Endothelial cell of umbilical vein (primary cell): ENCODE measurements around the gene RNF19B. TPM values are rescaled to one million over a fixed set of nuclear protein-coding genes. Genes with fewer than 3 reads are reported as not detected.
"Not testable (repeated sequence)": the region's sequence is repeated elsewhere in the genome, so short reads cannot be mapped to it uniquely, and the experiment has no call there.

ENCODE experiments used
- BruUV-seq: library from RNA; stranded (reverse); fragments of 400-500 nt; replicated peaks from 2 replicates; lab custom pipeline; 2021; lab: Mats Ljungman, UMichigan
- CTCF ChIA-PET: fragments of 300-600, 350-600 bp; sonication (Branson Sonifier 250); formaldehyde crosslinking; loops from one replicate; lab custom pipeline; 2021; ENCODE audit warnings: antibody characterized with exemption, inconsistent platforms; lab: Charles Lee
- POLR2A ChIA-PET: fragments of 300-600, 350-600 bp; sonication (Branson Sonifier 250); formaldehyde crosslinking; loops from one replicate; lab custom pipeline; 2021; ENCODE audit warnings: antibody characterized with exemption, inconsistent platforms; lab: Charles Lee
- DNase-seq: peaks from one replicate; pipeline ENCODE4 v3.0.0-alpha.2; 2011; ENCODE audit warnings: low read depth, low spot score
- FAIRE-seq: peaks from 2 replicates; lab custom pipeline; 2011; peaks lifted over from hg19 to GRCh38; lab: Jason Lieb, UNC
- H2AFZ ChIP-seq: 2 replicates; pipeline ENCODE4 v1.6.0; 2012; ENCODE audit warnings: low read depth, low read length, control low read depth, inconsistent platforms
- H3K27ac ChIP-seq: 2 replicates; pipeline ENCODE4 v1.5.1; 2011; ENCODE audit warnings: low read depth, mild to moderate bottlenecking, control low read depth, low read length, moderate library complexity; ENCODE audit not compliant: insufficient read depth
- H3K27me3 ChIP-seq, 2 experiments: 2 replicates each; pipeline versions ENCODE4 v1.6.0 to v1.6.1; 2011; ENCODE audit warnings: low read length in 2 of 2, mixed read lengths in 1 of 2; ENCODE audit not compliant: control insufficient read depth in 2 of 2, insufficient read depth in 2 of 2
- H3K36me3 ChIP-seq, 2 experiments: 2 replicates in 1 of 2; 3 replicates in 1 of 2; pipeline ENCODE4 v1.5.1; 2011; ENCODE audit warnings: low read length in 2 of 2, mild to moderate bottlenecking in 1 of 2, moderate library complexity in 1 of 2; ENCODE audit not compliant: control insufficient read depth in 2 of 2, insufficient read depth in 2 of 2; ENCODE audit errors: extremely low read depth in 1 of 2
- H3K4me1 ChIP-seq: 3 replicates; pipeline ENCODE4 v1.5.1; 2011; ENCODE audit warnings: mild to moderate bottlenecking, low read length; ENCODE audit not compliant: control insufficient read depth, insufficient read depth; ENCODE audit errors: extremely low read depth
- H3K4me2 ChIP-seq: 2 replicates; pipeline ENCODE4 v1.6.1; 2011; ENCODE audit warnings: low read length, control low read depth, mixed read lengths; ENCODE audit not compliant: insufficient read depth
- H3K4me3 ChIP-seq, 3 experiments: fragments of 200-600 bp in 1 of 3; sonication (generic), shearing (Covaris generic) in 1 of 3; replicated peaks in 1 of 3; 2 replicates each; pipeline ENCODE4 v1.5.1; 2011 to 2016; ENCODE audit warnings: control low read depth in 3 of 3, low read length in 3 of 3, mild to moderate bottlenecking in 2 of 3, inconsistent platforms in 1 of 3, low read depth in 1 of 3, moderate library complexity in 1 of 3; ENCODE audit not compliant: insufficient read depth in 1 of 3
- H3K79me2 ChIP-seq: 2 replicates; pipeline ENCODE4 v1.6.0; 2012; ENCODE audit warnings: low read length, inconsistent platforms; ENCODE audit not compliant: control insufficient read depth, insufficient read depth
- H3K9ac ChIP-seq: replicated peaks from 2 replicates; pipeline ENCODE3; 2011; ENCODE audit warnings: low read length, control low read depth; ENCODE audit not compliant: insufficient read depth; ENCODE audit errors: extremely low read depth
- H3K9me1 ChIP-seq: replicated peaks from 3 replicates; pipeline ENCODE4 v1.6.0; 2011; ENCODE audit warnings: mild to moderate bottlenecking, low read length; ENCODE audit not compliant: control insufficient read depth, insufficient read depth; ENCODE audit errors: extremely low read depth
- H3K9me3 ChIP-seq: replicated peaks from 2 replicates; pipeline ENCODE4 v1.5.1; 2012; ENCODE audit warnings: low read length, inconsistent platforms; ENCODE audit not compliant: control insufficient read depth, insufficient read depth
- H4K20me1 ChIP-seq: replicated peaks from 2 replicates; pipeline ENCODE3; 2011; ENCODE audit warnings: mild to moderate bottlenecking, low read length; ENCODE audit not compliant: control insufficient read depth, insufficient read depth; ENCODE audit errors: extremely low read depth
- FOS ChIP-seq: IDR thresholded peaks from 2 replicates; pipeline ENCODE4 v1.6.1; 2011; ENCODE audit warnings: mild to moderate bottlenecking, low read length, moderate library complexity, borderline replicate concordance; ENCODE audit not compliant: insufficient read depth
- GATA2 ChIP-seq: IDR thresholded peaks from 2 replicates; pipeline ENCODE4 v1.7.0; 2011; ENCODE audit warnings: low read depth, mild to moderate bottlenecking, moderate library complexity, mixed read lengths, low read length; ENCODE audit not compliant: insufficient read length, insufficient read depth
- JUN ChIP-seq: IDR thresholded peaks from 2 replicates; pipeline ENCODE4 v1.6.1; 2011; ENCODE audit warnings: borderline replicate concordance, low read depth; ENCODE audit not compliant: insufficient read length, insufficient read depth
- MYC ChIP-seq: IDR thresholded peaks from one replicate; pipeline ENCODE4 v1.6.1; 2011; ENCODE audit warnings: mild to moderate bottlenecking, low read depth, low read length
- POLR2A ChIP-seq: IDR thresholded peaks from 2 replicates; pipeline ENCODE4 v1.6.1; 2012; ENCODE audit warnings: low read depth, mild to moderate bottlenecking, control low read depth, low read length
- POLR2AphosphoS5 ChIP-seq: IDR thresholded peaks from 2 replicates; pipeline ENCODE4 v1.6.1; 2012; ENCODE audit warnings: low read depth, mild to moderate bottlenecking, control low read depth, low read length, moderate library complexity; ENCODE audit not compliant: insufficient read depth
- dilution Hi-C: fragments of 300-500 bp; cut with MboI; formaldehyde crosslinking; loops from one replicate; pipeline ENCODE4 v1.15.0; 2019; ENCODE audit warnings: low sequenced_read_pairs; ENCODE audit not compliant: extremely low pct_ligation_motif_present
- intact Hi-C: fragments of 100-400 bp; cut with micrococcal nuclease; formaldehyde crosslinking; loops from one replicate; pipeline ENCODE4 v1.10.0; 2022
- polyA plus RNA-seq, 4 experiments: library from polyadenylated mRNA; depleted of rRNA in 3 of 4; stranded (reverse) in 3 of 4; unstranded in 1 of 4; fragments of >200 nt; gene quantifications; 2 replicates each; pipeline versions ENCODE4 v1.2.1 to v1.2.3, GENCODE V29; 2011 to 2012; ENCODE audit warnings: missing spikeins in 1 of 4
- total RNA-seq: library from RNA; stranded (reverse); gene quantifications from 2 replicates; pipeline ENCODE4 v1.2.3, GENCODE V29; 2021

Gene RNF19B
- total and polyA plus RNA-seq, 2 donors (not counting 3 experiments of a cell fraction or from before 2014, with no cell fraction given): 19.2 to 25.6 TPM

- ChIA-PET POLR2A (interaction anchor here (0.5 to 2.6 kb wide), 5 partner anchors 9 to 615 kb away, joined by 3 to 15 read pairs (median 5); partner anchors contain the start of gene RNF19B), CTCF (interaction anchor here (1.1 to 3.0 kb wide), 10 partner anchors 9 to 105 kb away, joined by 3 to 47 read pairs (median 4); no protein-coding TSS in a partner anchor)
- H3K4me3 ChIP-seq: no peak overlapping the region
- TF ChIP-seq POLR2AphosphoS5 (peak; percentile 73), GATA2 (peak; percentile 82), JUN (peak; percentile 65), POLR2A (peak; percentile 40), MYC (no peak), FOS (peak; percentile 72)
- H4K20me1 ChIP-seq: no peaks in the 10 kb centered on the region
- peak overlapping the region; percentile 36 for H3K9ac ChIP-seq
- H3K4me2 ChIP-seq: peak overlapping the region; percentile 32
- peak overlapping the region; percentile 81 for H3K27ac ChIP-seq
- FAIRE-seq (no peak), DNase-seq (peak; percentile 84)
- TSS peak; percentile 51 for BruUV-seq
- no peak overlapping the region for H2AFZ ChIP-seq
- H3K27me3 ChIP-seq: no peaks in the 10 kb centered on the region
- H3K4me1 ChIP-seq: peaks cover 45% of the 10 kb centered on the region
- no peaks in the 10 kb centered on the region for H3K79me2 ChIP-seq
- no peaks in the 10 kb centered on the region for H3K9me1 ChIP-seq
- dilution Hi-C loops (no loop called here), intact Hi-C loops (loop anchor here (1.0 to 2.0 kb wide), 2 partner anchors 8 to 17 kb away; no protein-coding TSS in a partner anchor)
- H3K36me3 ChIP-seq: no peaks in the 10 kb centered on the region
- H3K9me3 ChIP-seq: no peaks in the 10 kb centered on the region
Observed at GRCh38 chr1:32997381-32997891, 32.8 kb upstream of the RNF19B start.

DNA sequence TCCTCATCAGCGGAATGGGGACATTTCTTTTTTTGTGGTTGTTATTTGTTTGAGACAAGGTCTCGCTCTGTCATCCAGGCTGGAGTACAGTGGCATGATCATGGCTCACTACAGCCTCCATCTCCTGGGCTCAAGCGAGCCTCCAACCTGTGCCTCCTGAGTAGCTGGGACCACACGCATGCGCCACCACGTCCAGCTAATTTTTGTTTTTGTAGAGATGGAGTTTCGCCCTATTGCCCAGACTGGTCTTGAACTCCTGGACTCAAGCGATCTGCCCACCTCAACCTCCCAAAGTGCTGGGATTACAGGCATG lies 28.7 kb upstream of the RNF19B start:
- H3K9me1 ChIP-seq, intact Hi-C loops, dilution Hi-C loops, H4K20me1 ChIP-seq, BruUV-seq, H3K36me3 ChIP-seq, H2AFZ ChIP-seq, DNase-seq, H3K79me2 ChIP-seq, H3K27me3 ChIP-seq, H3K4me2 ChIP-seq, H3K9ac ChIP-seq, H3K4me3 ChIP-seq, H3K9me3 ChIP-seq, H3K27ac ChIP-seq, POLR2A ChIA-PET, FAIRE-seq: not testable (repeated sequence)
- CTCF ChIA-PET: interaction anchor here (0.8 to 4.9 kb wide), 4 partner anchors 8 to 60 kb away, joined by 3 to 28 read pairs (median 10); no protein-coding TSS in a partner anchor
- peaks cover 46% of the 10 kb centered on the region for H3K4me1 ChIP-seq
